Measurements from ENCODE around the gene MSI2. TPM values are rescaled to one million over a fixed set of nuclear protein-coding genes. Genes with fewer than 3 reads are reported as not detected.

The MSI2 gene
- total and polyA plus RNA-seq, 12 donors: 25.5 to 135 (median 121) TPM

DNA sequence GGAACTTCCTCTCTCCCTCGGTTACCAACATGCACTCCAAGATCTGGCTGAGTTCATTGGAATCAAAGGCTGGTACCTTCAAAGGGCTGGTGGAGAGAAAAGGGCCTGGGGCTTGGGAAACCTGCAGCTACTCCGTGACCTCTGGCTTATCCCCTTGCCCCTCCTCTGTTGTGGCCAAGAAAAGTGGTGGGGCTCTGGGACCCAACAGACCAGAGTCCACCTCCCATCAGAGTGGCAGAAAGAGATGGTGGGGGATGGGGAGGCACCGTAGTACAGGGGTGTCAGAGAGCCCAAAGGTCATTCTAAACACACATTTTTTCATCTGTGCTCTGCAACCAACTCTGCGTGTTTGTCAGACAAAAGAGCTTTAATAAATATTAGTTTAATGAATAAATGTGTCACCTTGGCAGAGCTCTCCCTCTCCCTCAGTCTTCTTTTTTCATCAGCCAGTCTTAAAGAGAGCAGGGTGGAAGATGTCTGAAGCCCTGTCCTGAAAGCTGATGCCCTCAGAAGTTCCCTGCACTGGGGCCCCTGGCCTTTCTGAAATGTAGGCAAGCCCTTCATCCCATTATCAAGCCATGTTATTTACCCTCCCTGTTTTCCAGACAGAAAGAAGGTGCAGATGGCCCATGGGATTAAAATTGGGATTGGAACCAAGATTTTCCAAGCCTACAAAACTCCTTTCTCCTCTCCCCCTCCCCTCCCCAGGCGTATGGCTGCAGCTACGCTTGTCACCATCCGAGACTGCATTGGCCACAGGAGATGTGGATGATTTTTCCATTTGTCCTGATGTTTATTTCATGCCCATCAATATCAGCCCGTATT lies 261.5 kb downstream of the MSI2 start:
- Histone ChIP-seq H3K27ac (no peak overlapping the region), H3K4me1 (peaks cover 10 to 49% (median 29%) of the 10 kb centered on the region in 9 donors), H3K4me3 (no peak overlapping the region), H3K9me3 (no peaks in the 10 kb centered on the region), H3K27me3 (no peaks in the 10 kb centered on the region), H3K36me3 (no peaks in the 10 kb centered on the region)
- WGBS, 2 donors: 77 to 80% methylated on average over 8 of the region's 8 CpGs
- TF ChIP-seq, protein P1, sequence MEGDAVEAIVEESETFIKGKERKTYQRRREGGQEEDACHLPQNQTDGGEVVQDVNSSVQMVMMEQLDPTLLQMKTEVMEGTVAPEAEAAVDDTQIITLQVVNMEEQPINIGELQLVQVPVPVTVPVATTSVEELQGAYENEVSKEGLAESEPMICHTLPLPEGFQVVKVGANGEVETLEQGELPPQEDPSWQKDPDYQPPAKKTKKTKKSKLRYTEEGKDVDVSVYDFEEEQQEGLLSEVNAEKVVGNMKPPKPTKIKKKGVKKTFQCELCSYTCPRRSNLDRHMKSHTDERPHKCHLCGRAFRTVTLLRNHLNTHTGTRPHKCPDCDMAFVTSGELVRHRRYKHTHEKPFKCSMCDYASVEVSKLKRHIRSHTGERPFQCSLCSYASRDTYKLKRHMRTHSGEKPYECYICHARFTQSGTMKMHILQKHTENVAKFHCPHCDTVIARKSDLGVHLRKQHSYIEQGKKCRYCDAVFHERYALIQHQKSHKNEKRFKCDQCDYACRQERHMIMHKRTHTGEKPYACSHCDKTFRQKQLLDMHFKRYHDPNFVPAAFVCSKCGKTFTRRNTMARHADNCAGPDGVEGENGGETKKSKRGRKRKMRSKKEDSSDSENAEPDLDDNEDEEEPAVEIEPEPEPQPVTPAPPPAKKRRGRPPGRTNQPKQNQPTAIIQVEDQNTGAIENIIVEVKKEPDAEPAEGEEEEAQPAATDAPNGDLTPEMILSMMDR (IDR thresholded peaks at IDR 0.05): no peak
- intact Hi-C loops (cut with DNase I): loop anchor here in 3 of 10 donors (10.0 kb wide), 2 partner anchors 263 to 273 kb away; partner anchors contain the start of gene MSI2 (in 1 of the 3)
- DNase-seq (no peak), ATAC-seq (peak in 2 of 8 donors; percentile 3 to 4)

DNA sequence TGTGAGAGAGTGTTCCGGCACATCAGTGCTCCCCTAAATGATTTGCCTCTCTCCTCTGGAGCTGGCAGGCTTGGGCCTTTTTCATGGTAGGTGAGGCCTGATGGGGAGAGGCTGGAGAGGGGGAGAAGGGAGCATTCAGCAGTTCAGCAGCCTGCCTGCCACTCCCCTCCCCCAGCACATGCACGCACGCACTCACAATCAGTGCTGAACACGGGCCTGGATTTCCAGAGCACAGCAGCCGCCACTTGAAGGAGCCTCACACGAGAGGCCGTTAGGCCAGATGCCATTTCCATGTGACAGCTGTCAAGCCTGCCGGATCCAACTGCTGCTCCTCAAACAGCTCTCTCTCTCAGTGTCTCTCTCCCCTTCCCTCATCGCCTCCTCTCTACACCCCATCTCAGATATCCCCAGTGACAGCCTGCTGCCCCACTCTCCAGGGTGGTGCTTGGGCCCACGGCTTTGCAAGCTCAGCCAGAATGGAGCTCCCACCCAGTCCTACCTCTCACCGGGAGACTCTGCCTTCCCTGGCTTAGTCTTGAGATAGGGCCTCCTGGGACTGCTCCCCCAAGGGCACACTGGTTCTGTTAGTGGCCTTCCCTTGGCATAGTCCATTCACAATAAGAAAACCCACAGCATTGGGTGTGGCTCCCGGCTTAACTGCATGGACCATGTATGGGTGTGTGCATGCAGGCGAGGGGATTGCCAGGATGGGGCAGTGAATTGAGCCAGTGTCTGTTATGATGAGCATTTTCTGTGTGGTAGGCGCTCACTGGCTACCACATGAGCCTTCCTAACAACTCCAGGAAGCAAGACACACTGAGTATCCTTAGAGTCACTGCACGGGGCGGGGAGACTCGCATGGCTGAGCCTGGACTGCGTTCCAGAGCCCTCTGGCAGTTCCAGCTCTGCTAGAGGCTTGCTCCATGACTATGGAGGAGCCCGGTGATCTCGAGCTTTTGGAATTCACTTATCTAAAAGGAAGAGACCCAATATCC lies 262.6 kb downstream of the MSI2 start:
- Histone ChIP-seq H3K9me3 (no peaks in the 10 kb centered on the region), H3K27me3 (no peaks in the 10 kb centered on the region), H3K36me3 (no peaks in the 10 kb centered on the region), H3K4me1 (peaks cover 10 to 56% (median 33%) of the 10 kb centered on the region in 9 donors), H3K27ac (peak overlapping the region in 5 of 10 donors; percentile 10 to 71 (median 45)), H3K4me3 (no peak overlapping the region)
- peak; percentile 57 to 59 for DNase-seq
- intact Hi-C loops (cut with DNase I): loop anchor here in 3 of 10 donors (10.0 kb wide), 2 partner anchors 264 to 274 kb away; partner anchors contain the start of gene MSI2 (in 1 of the 3)
- TF ChIP-seq, protein P1 (IDR thresholded peaks at IDR 0.05): no peak
- 57% methylated on average over 20 of the region's 20 CpGs for WGBS, 2 donors
- ATAC-seq: peak; percentile 69 to 89 (median 83)

DNA sequence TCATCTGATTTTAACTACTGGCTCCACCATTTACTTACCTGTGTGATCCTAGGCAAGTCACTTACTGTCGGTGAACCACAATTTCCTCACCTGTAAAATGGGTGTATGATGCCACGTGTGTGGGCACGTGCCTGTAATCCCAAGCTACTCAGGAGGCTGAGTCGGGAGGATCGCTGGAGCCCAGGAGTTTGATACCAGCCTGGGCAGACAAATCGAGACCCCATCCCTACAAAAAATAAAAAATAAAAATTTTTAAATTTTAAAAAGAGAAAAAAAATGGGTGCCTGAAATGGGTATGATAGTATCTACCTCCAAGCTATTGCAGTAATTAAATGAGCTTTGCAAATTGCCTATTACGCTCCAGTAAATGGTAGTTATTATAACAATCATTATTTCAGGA lies 263.5 kb downstream of the MSI2 start:
- intact Hi-C loops (cut with DNase I): loop anchor here in 3 of 10 donors (10.0 kb wide), 3 partner anchors 265 to 285 kb away; partner anchors contain the start of gene MSI2 (in 1 of the 3)
- peaks cover 10 to 64% (median 39%) of the 10 kb centered on the region in 9 donors for H3K4me1 ChIP-seq
- WGBS, 2 donors: 96 to 98% methylated on average over 7 of the region's 7 CpGs

More for the DNA sequence above, 263.5 kb downstream of the MSI2 start:
- no peaks in the 10 kb centered on the region for H3K9me3 ChIP-seq
- DNase-seq (no peak), ATAC-seq (no peak)
- H3K27ac ChIP-seq: peak overlapping the region in 1 of 10 donors; percentile 59
- H3K4me3 ChIP-seq: no peak overlapping the region
- H3K36me3 ChIP-seq: no peaks in the 10 kb centered on the region
- TF ChIP-seq, protein P1 (IDR thresholded peaks at IDR 0.05): no peak
- no peaks in the 10 kb centered on the region for H3K27me3 ChIP-seq
